ENCODE data around the gene KIAA0513. TPM values are rescaled to one million over a fixed set of nuclear protein-coding genes. Genes with fewer than 3 reads are reported as not detected.

KIAA0513 gene
- total RNA-seq, 2 experiments from 2014 or later, result 9.0 to 10.9 TPM

- Histone ChIP-seq H3K4me1 (ENCODE audit: insufficient read depth, low read length) (peaks cover 19% of the 10 kb centered on the region), H3K9me3 (ENCODE audit: control insufficient read depth in 1 of 2, insufficient read depth in 1 of 2, low read length in 2 of 2) (no peaks in the 10 kb centered on the region), H3K27me3 (ENCODE audit: control insufficient read depth in 1 of 2, insufficient read depth in 2 of 2, low read length in 2 of 2) (no peaks in the 10 kb centered on the region), H3K27ac (ENCODE audit: low read depth in 1 of 2, low read length in 2 of 2) (no peak overlapping the region), H3K4me3 (ENCODE audit: low read length) (no peak overlapping the region), H3K36me3 (ENCODE audit: insufficient read depth, low read length) (peaks cover 9% of the 10 kb centered on the region)
- intact Hi-C loops (cut with DNase I, micrococcal nuclease), result no loop called here
- ChIA-PET POLR2A (interaction anchor here (1.7 kb wide), 1 partner anchor 37 kb away, joined by 4 read pairs; no protein-coding TSS in a partner anchor), CTCF (no interaction called here)
- DNase-seq (no peak), ATAC-seq (ENCODE audit: poor library complexity) (no peak)
- Mint-ChIP-seq H3K36me3 (ENCODE audit: low read depth) (peaks cover 8% of the 10 kb centered on the region), H3K4me1 (ENCODE audit: low read depth) (peaks cover 20% of the 10 kb centered on the region), H3K27me3 (no peaks in the 10 kb centered on the region), H3K9me3 (no peaks in the 10 kb centered on the region), H3K4me3 (no peak overlapping the region), H3K27ac (no peak overlapping the region)
- TF ChIP-seq CTCF (IDR thresholded peaks at IDR 0.05), result no peak
These were observed 65.3 kb downstream of the KIAA0513 start for GRCh38 chr16:85092851-85093250.

- Histone ChIP-seq H3K36me3 (ENCODE audit: insufficient read depth, low read length) (peaks cover 6% of the 10 kb centered on the region), H3K27me3 (ENCODE audit: control insufficient read depth in 1 of 2, insufficient read depth in 2 of 2, low read length in 2 of 2) (no peaks in the 10 kb centered on the region), H3K27ac (ENCODE audit: low read depth in 1 of 2, low read length in 2 of 2) (no peak overlapping the region), H3K4me1 (ENCODE audit: insufficient read depth, low read length) (peaks cover 19% of the 10 kb centered on the region), H3K4me3 (ENCODE audit: low read length) (no peak overlapping the region), H3K9me3 (ENCODE audit: control insufficient read depth in 1 of 2, insufficient read depth in 1 of 2, low read length in 2 of 2) (no peaks in the 10 kb centered on the region)
- Mint-ChIP-seq H3K9me3 (no peaks in the 10 kb centered on the region), H3K36me3 (ENCODE audit: low read depth) (peaks cover 8% of the 10 kb centered on the region), H3K4me3 (no peak overlapping the region), H3K27ac (no peak overlapping the region), H3K27me3 (no peaks in the 10 kb centered on the region), H3K4me1 (ENCODE audit: low read depth) (peaks cover 20% of the 10 kb centered on the region)
- CTCF ChIA-PET, result no interaction called here
- TF ChIP-seq CTCF (IDR thresholded peaks at IDR 0.05), result no peak
- ATAC-seq (ENCODE audit: poor library complexity), result no peak
- POLR2A ChIA-PET, result no interaction called here
- no peak for DNase-seq
- intact Hi-C loops (cut with DNase I, micrococcal nuclease), result no loop called here
These were observed 66.1 kb downstream of the KIAA0513 start for GRCh38 chr16:85093705-85094104.

GRCh38 chr16:85094176-85094805 is 66.7 kb downstream of the KIAA0513 start:
- no peak overlapping the region for H3K4me3 ChIP-seq (ENCODE audit: low read length)
- no peak for TF ChIP-seq CTCF (IDR thresholded peaks at IDR 0.05)
- H3K27ac Mint-ChIP-seq, result no peak overlapping the region
- no peaks in the 10 kb centered on the region for H3K27me3 Mint-ChIP-seq
- H3K36me3 ChIP-seq (ENCODE audit: insufficient read depth, low read length), result peaks cover under 1% of the 10 kb centered on the region
- peaks cover 21% of the 10 kb centered on the region for H3K4me1 ChIP-seq (ENCODE audit: insufficient read depth, low read length)
- no peak overlapping the region for H3K27ac ChIP-seq (ENCODE audit: low read depth in 1 of 2, low read length in 2 of 2)
- no peaks in the 10 kb centered on the region for H3K27me3 ChIP-seq (ENCODE audit: control insufficient read depth in 1 of 2, insufficient read depth in 2 of 2, low read length in 2 of 2)
- no peaks in the 10 kb centered on the region for H3K9me3 Mint-ChIP-seq
- no peak for DNase-seq
- CTCF ChIA-PET, result no interaction called here
- no peak for ATAC-seq (ENCODE audit: poor library complexity)
- H3K36me3 Mint-ChIP-seq (ENCODE audit: low read depth), result peaks cover 8% of the 10 kb centered on the region
- POLR2A ChIA-PET, result no interaction called here
- intact Hi-C loops (cut with DNase I, micrococcal nuclease), result no loop called here
- peaks cover 20% of the 10 kb centered on the region for H3K4me1 Mint-ChIP-seq (ENCODE audit: low read depth)
- no peak overlapping the region for H3K4me3 Mint-ChIP-seq
- no peaks in the 10 kb centered on the region for H3K9me3 ChIP-seq (ENCODE audit: control insufficient read depth in 1 of 2, insufficient read depth in 1 of 2, low read length in 2 of 2)

Data from CD4-positive, alpha-beta T cell (primary cell).